Activated T-cell treated with anti-CD3 and anti-CD28 coated beads, Interleukin-2, amount 50 U/mL, for 72 hours (primary cell): ENCODE results near the gene TSPY1. TPM values are rescaled to one million over a fixed set of nuclear protein-coding genes. Genes with fewer than 3 reads are reported as not detected.
"Not testable (repeated sequence)": the region's sequence is repeated elsewhere in the genome, so short reads cannot be mapped to it uniquely, and the experiment has no call there.

Experiments used
- ATAC-seq, 2 donors: fragments of 150-1000 bp; cut with Tn5 transposase; replicated peaks in 1 of 2; 2 replicates each; pipeline ENCODE4 v1.10.0; 2021; ENCODE audit warnings: moderate library complexity in 2 of 2, mild to moderate bottlenecking in 1 of 2
- DNase-seq, 2 donors: peaks; one replicate each; pipeline ENCODE4 v3.0.0; 2021 to 2022; ENCODE audit warnings: mixed read lengths in 1 of 2
- H3K27ac Mint-ChIP-seq: one replicate; pipeline ENCODE4 v1.8.0; 2022; ENCODE audit warnings: mild to moderate bottlenecking, moderate library complexity, mixed read lengths
- H3K27me3 Mint-ChIP-seq: one replicate; pipeline ENCODE4 v1.8.0; 2022; ENCODE audit warnings: low read depth, mixed read lengths
- H3K36me3 Mint-ChIP-seq, 2 donors: one replicate each; pipeline ENCODE4 v1.8.0; 2022; ENCODE audit warnings: mixed read lengths in 2 of 2, mild to moderate bottlenecking in 1 of 2; ENCODE audit not compliant: insufficient read depth in 2 of 2
- H3K4me1 Mint-ChIP-seq: one replicate; pipeline ENCODE4 v1.8.0; 2022; ENCODE audit warnings: low read depth, mixed read lengths
- H3K4me3 Mint-ChIP-seq, 2 donors: one replicate each; pipeline ENCODE4 v1.8.0; 2022; ENCODE audit warnings: mild to moderate bottlenecking in 2 of 2, mixed read lengths in 2 of 2, moderate library complexity in 2 of 2
- H3K9me3 Mint-ChIP-seq, 2 donors: one replicate each; pipeline ENCODE4 v1.8.0; 2022; ENCODE audit warnings: mixed read lengths in 2 of 2
- total RNA-seq, 2 donors: library from RNA; stranded (reverse); gene quantifications; one replicate each; pipeline ENCODE4 v1.2.3, GENCODE V29; 2022

TSPY1 gene
- not detected for total RNA-seq

DNA sequence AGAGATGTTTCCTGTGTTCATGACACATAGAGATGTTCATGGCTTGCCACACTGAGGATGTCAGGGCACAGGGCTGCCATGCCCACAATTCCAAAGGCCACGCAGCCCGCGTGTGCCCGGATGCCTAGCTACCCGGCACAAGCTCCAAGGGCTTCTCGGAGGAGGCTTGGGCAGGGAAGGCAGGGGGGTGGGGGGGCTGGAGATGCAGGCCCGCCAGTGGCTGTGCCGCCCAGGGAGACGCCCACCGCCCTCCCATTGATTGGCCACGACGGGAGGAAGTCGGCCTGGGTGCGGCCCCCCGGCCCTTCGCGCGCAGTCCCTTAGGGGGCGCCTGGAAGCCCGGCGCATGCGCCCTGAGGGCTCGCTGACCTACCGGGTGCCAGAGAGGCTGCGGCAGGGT is at the start of gene TSPY1:
TSPY1 (plus strand) TSS at position 301 of the 400 bp plus-strand sequence; CDS start at position 347, 46 bp downstream.
- H3K4me3 Mint-ChIP-seq, H3K27ac Mint-ChIP-seq, H3K27me3 Mint-ChIP-seq, DNase-seq, H3K9me3 Mint-ChIP-seq, H3K36me3 Mint-ChIP-seq, ATAC-seq, H3K4me1 Mint-ChIP-seq: not testable (repeated sequence)

- not testable (repeated sequence) for H3K27ac Mint-ChIP-seq, H3K9me3 Mint-ChIP-seq, H3K4me1 Mint-ChIP-seq, DNase-seq, H3K27me3 Mint-ChIP-seq, ATAC-seq, H3K36me3 Mint-ChIP-seq, H3K4me3 Mint-ChIP-seq
These were observed 20.2 kb downstream of the TSPY1 start, which contains the start of gene TSPY9 for GRCh38 chrY:9486967-9487366. TSPY9 (plus strand) TSS chrY:9487267; CDS start chrY:9487313, 46 bp downstream.

- not testable (repeated sequence) for H3K36me3 Mint-ChIP-seq, H3K9me3 Mint-ChIP-seq, H3K27ac Mint-ChIP-seq, H3K4me1 Mint-ChIP-seq, H3K27me3 Mint-ChIP-seq, DNase-seq, H3K4me3 Mint-ChIP-seq, ATAC-seq
These were observed 37.6 kb downstream of the TSPY1 start for GRCh38 chrY:9504396-9504795.

GRCh38 chrY:9516287-9516686 is 49.5 kb downstream of the TSPY1 start:
- H3K4me1 Mint-ChIP-seq, ATAC-seq, DNase-seq, H3K27ac Mint-ChIP-seq, H3K4me3 Mint-ChIP-seq, H3K9me3 Mint-ChIP-seq, H3K36me3 Mint-ChIP-seq, H3K27me3 Mint-ChIP-seq: not testable (repeated sequence)

Other genes starting within 250 kb of the TSPY1 start
- gene TSPY4, start 129.5 kb upstream of the TSPY1 start, total RNA-seq, result not detected
- gene TSPY8, start 109.2 kb upstream of the TSPY1 start, total RNA-seq, result not detected
- gene TSPY3, start 68.5 kb upstream of the TSPY1 start, total RNA-seq, result not detected
- not detected for gene TSPY9, start 20.3 kb downstream of the TSPY1 start, total RNA-seq
- not detected for gene TSPY10, start 60.9 kb downstream of the TSPY1 start, total RNA-seq